GM19324 (cell line): ENCODE results near the gene TRIM24.
"Not testable (repeated sequence)": the region's sequence is repeated elsewhere in the genome, so short reads cannot be mapped to it uniquely, and the experiment has no call there.

Experiments
- ATAC-seq: cut with Tn5 transposase; IDR thresholded peaks from one replicate; pipeline ENCODE4 v1.9.1; 2021; ENCODE audit warnings: mild to moderate bottlenecking, moderate library complexity; ENCODE audit not compliant: unreplicated experiment, low FRiP score

The TRIM24 gene

DNA sequence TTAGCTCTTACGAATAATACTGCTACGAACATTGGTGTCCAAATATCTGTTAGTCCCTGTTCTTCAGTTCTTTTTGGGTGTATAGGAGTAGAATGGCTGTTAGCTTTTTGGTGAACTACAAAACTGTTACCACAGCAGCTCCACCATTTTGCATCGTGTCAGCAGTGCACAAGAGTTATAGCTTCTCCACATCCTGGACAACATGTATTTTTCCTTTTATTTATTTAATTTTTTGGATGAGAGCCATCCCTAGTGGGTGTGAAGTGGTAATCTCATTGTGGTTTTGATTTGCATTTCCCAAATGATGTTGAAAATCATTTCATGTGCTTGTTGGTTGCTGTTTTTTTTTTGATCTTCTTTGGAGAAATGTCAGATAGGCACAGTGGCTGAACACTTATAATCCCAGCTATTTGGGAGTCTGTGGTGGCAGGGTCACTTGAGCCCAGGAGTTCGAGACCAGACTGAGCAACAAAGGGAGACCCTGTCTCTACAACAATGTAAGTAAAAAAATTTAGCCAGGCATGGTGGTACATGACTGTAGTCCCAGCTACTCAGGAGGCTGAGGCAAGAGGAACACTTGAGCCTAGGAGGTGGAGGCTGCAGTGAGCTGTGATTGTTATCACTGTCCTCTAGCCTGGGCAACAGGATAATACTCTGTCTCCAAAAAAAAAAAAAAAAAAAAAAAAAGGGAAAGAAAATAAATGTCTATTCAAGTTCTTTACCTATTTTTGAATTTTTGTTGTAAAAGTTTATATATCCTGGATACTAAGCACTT, 31.7 kb downstream of the TRIM24 start:
- no peak for ATAC-seq

DNA sequence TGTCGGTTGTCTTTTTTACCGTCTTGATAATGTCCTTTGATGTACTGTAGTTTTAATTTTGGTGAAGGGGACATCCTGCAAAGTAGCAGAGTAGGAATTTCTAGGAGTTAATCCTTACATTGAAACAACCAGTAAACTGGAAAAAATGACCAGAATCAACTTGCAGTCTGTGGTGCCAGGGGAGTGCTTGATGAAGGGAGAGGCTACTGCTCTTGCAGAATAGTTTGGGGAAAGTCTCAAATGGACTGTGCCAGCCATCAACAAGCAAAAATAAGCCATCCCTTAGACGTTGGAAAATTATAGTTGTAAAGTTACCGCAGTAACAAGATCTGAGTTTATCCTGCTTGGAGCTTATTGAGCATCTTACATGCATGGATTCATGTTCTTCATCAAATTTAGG, 32.4 kb downstream of the TRIM24 start:
- no peak for ATAC-seq

- ATAC-seq: no peak
Observed at GRCh38 chr7:138493535-138493934, 33.5 kb downstream of the TRIM24 start.

GRCh38 chr7:138495485-138495884, 35.4 kb downstream of the TRIM24 start:
- no peak for ATAC-seq

- ATAC-seq: no peak
Observed at GRCh38 chr7:138499340-138499739, 39.3 kb downstream of the TRIM24 start.

DNA sequence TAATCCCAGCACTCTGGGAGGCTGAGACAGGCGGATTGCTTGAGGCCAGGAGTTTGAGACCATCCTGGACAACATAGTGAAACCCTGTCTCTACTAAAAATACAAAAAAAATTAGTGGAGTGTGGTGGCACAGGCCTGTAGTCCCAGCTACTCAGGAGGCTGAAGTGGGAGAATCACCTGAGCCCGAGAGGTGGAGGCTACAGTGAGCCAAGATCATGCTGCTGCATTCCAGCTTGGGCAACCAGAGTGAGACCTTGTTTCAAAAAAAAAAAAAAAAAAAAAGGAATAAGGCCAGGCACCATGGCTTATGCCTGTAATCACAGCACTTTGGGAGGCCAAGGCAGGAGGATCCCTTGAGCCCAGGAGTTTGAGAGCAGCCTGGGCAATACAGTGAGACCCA, 40.2 kb downstream of the TRIM24 start:
- ATAC-seq: not testable (repeated sequence)

DNA sequence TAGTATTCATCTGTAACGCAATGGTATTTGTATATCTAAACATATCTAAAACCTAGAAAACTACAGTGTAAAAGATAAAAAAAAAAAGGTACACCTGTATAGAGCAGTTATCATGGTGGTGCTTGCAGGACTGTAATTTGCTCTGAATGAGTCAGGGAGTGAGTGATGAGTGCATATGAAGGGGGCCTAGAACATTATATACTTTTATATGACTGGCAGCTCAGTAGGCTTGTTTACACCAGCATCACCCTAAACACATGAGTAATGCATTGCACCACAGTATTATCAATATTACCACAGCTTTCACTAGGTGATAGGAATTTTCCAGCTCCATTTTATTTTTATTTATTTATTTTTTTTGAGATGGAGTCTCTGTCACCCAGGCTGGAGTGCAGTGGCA, 40.8 kb downstream of the TRIM24 start:
- no peak for ATAC-seq

GRCh38 chr7:138502023-138502767, 42.1 kb downstream of the TRIM24 start:
- no peak for ATAC-seq

DNA sequence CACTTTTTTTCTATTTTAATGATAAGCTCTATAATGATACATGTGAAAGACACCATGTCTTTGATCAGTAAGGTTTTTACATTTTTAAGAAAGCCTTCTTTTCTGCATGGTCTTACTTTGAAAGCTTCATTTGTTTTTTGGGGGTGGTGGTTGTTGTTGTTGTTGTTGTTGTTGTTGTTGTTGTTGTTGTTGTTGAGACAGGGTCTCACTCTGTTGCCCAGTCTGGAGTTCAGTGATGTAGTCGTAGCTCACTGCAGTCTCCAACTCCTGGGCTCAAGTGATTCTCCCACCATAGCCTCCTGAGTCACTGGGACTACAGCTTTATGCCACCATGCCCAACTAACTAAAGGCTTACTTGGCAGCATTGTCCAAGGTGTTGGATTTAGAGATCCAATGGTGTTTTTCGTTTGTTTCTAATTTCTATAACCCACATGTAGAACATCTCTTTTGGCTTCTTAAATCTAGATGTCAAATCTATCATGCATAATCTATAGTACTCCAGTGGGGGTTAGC, 45.4 kb downstream of the TRIM24 start:
- ATAC-seq: no peak

DNA sequence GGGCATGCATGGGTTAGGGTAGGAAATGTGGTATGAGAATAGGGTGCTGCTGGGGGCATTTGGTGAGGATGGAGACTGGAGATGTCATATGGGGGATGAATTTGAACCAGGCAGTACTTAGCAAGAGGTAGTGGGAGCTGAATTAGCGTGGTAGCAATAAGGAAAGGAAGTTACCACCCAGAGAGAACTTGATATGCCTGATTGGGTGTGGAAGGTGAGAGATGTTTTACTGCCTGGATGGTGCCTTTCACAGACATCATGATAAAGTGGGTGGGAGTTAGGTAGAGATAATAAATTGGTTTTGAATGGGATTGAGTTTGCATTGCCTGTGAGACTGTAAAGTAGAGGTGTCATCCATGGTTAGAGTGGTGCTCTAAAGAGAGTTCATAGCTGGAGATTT, 46.7 kb downstream of the TRIM24 start:
- ATAC-seq: no peak

GRCh38 chr7:138510003-138510402, 49.9 kb downstream of the TRIM24 start:
- peak; percentile 41 for ATAC-seq

GRCh38 chr7:138512092-138512858, 52.2 kb downstream of the TRIM24 start:
- no peak for ATAC-seq

GRCh38 chr7:138512885-138513284, 52.8 kb downstream of the TRIM24 start:
- ATAC-seq: no peak

DNA sequence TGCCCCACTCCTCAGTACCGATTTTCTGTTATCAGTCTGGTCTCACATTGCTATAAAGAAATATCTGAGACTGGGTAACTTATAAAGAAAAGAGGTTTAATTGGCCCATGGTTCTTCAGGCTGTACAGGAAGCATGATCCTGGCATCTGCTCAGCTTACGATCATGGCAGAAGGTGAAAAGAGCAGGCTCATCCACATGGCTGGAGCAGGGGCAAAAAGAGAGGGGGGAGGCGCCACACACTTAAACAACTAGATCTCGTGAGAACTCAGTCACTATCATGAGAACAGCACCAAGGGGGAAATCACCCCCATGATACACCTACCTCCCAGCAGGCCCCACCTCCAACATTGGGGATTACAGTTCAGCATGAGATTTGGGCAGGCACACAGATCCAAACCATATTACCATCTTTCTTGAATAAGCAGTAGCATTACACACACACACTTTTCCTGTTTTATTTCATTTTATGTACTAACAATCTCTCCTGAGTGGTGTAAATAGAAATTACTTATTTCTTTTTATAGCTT, 53.3 kb downstream of the TRIM24 start:
- no peak for ATAC-seq

- ATAC-seq: no peak
Observed at GRCh38 chr7:138514044-138514443, 54.0 kb downstream of the TRIM24 start.

- ATAC-seq: no peak
Observed at GRCh38 chr7:138515001-138515528, 55.0 kb downstream of the TRIM24 start.

GRCh38 chr7:138519061-138519798, 59.2 kb downstream of the TRIM24 start:
- no peak for ATAC-seq

DNA sequence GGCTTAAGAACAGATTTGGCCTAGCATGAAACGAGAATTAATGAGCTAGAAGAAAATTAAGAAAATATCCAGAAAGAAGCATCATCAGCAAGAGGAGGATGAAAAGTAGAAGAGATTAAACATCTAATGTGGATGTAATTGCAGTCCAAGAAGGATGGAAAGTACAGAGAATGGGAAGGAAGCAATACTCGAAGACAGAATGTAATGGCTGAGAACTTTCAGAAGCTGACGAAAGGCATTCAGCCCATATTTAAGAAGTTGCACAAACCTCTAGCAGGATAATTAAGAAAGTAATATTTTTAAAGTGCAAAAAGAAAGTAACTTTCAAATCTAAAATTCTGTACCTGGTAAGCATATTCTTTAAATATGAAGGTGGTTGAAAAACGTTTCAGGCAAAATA, 60.7 kb downstream of the TRIM24 start:
- no peak for ATAC-seq

DNA sequence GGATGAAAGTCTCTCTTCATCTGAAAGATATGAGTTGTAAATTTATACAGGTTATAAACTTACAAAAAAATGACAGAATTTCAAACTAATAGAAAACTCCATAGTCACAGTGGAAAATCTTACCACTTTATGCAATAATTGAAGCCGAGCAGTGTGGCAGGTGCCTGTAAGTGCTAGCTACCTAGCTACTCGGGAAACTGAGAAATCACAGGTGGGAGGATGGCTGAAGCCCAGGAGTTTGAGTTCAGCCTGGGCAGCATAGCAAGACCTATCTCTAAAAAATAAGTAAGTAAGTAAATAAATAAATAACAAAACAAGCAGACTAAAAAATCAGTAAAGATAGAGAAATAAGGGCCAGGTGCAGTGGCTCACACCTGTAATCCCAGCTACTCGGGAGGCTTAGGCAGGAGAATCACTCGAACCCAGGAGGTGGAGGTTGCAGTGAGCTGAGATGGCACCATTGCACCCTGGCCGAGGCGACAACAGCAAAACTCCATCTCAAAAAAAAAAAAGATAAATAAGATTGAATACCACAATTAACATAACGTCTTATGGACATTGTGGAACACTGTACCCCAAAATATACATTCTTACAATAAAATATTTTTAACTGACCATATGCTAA, 61.9 kb downstream of the TRIM24 start:
- no peak for ATAC-seq
